C4-2B (cell line): Measurements from ENCODE around the gene SDHA.
"Not testable (repeated sequence)": the region's sequence is repeated elsewhere in the genome, so short reads cannot be mapped to it uniquely, and the experiment has no call there.

Experiments
- H3K27ac ChIP-seq: fragments of 450-650 bp; 2 replicates; pipeline ENCODE4 v1.5.1; 2017
- ZFX ChIP-seq: fragments of 450-650 bp; IDR thresholded peaks from 2 replicates; pipeline ENCODE4 v1.6.1; 2017
- TF ChIP-seq, protein P1 (sequence below): fragments of 450-650 bp; conservative IDR thresholded peaks from 2 replicates; pipeline ENCODE4 v1.5.1; 2017; ENCODE audit warnings: mild to moderate bottlenecking

Gene SDHA

GRCh38 chr5:219991-220390 lies 1.9 kb downstream of the SDHA start:
- TF ChIP-seq, protein P1, sequence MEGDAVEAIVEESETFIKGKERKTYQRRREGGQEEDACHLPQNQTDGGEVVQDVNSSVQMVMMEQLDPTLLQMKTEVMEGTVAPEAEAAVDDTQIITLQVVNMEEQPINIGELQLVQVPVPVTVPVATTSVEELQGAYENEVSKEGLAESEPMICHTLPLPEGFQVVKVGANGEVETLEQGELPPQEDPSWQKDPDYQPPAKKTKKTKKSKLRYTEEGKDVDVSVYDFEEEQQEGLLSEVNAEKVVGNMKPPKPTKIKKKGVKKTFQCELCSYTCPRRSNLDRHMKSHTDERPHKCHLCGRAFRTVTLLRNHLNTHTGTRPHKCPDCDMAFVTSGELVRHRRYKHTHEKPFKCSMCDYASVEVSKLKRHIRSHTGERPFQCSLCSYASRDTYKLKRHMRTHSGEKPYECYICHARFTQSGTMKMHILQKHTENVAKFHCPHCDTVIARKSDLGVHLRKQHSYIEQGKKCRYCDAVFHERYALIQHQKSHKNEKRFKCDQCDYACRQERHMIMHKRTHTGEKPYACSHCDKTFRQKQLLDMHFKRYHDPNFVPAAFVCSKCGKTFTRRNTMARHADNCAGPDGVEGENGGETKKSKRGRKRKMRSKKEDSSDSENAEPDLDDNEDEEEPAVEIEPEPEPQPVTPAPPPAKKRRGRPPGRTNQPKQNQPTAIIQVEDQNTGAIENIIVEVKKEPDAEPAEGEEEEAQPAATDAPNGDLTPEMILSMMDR, result no peak
- TF ChIP-seq ZFX, result no peak
- H3K27ac ChIP-seq, result no peak overlapping the region

DNA sequence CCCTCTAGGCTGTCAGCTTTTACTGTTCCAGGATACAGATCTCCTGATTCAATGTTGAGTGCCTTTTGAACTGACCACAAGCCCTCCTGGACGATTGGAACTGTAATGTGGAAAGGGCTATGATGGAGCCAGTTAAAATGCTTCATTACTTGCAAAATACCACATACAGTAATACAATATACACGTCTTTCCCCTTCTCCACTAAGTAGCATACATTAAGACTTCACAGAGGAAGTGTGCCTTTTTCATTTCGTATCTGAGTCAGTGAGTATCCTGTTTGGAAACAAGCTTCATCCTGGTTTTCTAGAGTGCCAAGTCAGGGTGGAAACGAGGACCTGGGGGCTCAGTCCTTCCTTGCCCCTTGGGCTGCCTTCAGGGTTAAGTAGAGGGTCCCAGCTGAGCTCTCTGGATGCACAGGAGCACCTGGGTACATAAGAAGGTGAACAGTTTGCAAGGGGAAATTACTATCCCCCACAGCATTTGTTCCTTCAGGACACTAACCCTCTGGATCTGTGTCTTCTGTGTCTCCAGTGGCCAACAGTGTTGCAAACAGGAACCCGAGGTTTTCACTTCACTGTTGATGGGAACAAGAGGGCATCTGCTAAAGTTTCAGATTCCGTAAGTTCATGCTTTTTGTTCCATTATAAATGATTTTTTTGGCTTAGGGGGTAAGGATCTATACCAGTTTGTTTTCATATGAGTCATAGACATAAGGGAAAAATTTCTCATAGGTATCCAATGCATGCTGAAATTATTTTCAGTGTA lies 5.0 kb downstream of the SDHA start:
- H3K27ac ChIP-seq, result not testable (repeated sequence)

GRCh38 chr5:223791-224190 lies 5.7 kb downstream of the SDHA start:
- no peak overlapping the region for H3K27ac ChIP-seq
- TF ChIP-seq, protein P1, result no peak
- no peak for TF ChIP-seq ZFX

DNA sequence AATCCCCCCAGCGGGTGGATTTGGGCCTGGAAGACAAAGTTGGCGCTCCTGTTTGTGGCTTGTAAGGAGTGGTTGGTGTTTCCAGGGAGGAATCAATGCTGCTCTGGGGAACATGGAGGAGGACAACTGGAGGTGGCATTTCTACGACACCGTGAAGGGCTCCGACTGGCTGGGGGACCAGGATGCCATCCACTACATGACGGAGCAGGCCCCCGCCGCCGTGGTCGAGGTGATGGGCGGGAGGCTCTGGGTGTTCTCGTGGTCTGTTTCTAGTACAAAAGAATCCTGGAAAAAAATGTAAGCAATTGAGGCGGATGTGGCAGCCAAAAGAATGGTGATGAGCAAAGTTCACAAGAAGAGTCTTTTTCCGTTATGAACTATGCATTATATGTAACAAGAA lies 7.2 kb downstream of the SDHA start:
- H3K27ac ChIP-seq, result no peak overlapping the region
- no peak for TF ChIP-seq ZFX
- TF ChIP-seq, protein P1, result no peak

DNA sequence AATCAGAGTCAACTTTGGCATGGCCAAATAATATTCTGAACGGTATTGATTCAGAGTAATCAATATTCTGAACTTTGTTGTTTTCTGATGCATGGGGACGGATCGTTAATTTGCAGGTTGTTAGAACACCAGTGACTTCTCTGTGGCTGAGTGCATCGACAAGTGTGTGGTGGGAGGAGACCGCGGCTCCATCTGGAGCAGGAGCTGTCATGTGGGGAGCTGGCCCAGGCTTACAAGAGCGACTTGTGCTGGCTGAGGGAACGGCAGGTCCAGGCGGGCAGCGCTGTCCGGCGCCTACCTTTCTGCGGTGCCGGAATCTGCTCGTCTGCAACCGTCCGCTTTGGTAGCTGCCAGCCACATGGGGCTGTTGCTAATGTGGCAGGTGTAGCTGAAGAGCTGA lies 9.3 kb downstream of the SDHA start:
- H3K27ac ChIP-seq, result not testable (repeated sequence)

DNA sequence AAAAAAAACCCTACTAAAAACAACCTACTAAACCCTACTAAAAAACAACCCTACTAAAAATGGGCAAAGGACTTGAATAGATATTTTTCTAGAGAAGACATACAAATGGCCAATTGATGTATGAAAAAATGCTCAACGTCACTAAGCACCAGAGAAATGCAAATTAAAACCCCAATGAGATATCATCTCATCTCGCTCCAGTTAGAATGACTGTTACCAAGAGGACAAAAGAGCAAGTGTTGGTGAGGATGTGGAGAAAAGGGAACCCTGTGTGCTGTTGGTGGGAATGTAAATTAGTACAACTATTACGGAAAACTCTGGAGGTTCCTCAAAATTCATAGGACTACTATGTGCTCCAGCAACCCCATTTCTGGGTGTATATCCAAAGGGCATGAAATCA lies 10.8 kb downstream of the SDHA start:
- no peak for TF ChIP-seq ZFX
- TF ChIP-seq, protein P1, result no peak

DNA sequence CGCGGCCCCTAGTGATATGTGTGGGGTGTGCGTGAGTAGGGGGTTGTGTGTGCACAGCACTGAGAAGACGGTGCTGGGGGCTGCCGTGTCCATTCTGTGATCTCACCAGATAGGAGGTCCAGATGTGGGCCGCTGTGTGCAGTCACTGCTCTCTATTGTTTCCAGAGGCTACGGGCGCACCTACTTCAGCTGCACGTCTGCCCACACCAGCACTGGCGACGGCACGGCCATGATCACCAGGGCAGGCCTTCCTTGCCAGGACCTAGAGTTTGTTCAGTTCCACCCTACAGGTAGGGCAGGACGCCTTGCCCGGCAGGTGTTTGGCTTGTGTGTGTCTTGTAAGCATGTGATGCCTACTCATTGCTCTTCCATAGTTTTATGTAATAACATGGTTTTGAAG lies 12.6 kb downstream of the SDHA start:
- H3K27ac ChIP-seq, result no peak overlapping the region
- no peak for TF ChIP-seq ZFX
- TF ChIP-seq, protein P1, result no peak

More for the DNA sequence above, 10.8 kb downstream of the SDHA start:
- H3K27ac ChIP-seq, result no peak overlapping the region

GRCh38 chr5:231661-232060 lies 13.5 kb downstream of the SDHA start:
- TF ChIP-seq, protein P1, result no peak
- no peak for TF ChIP-seq ZFX
- H3K27ac ChIP-seq, result no peak overlapping the region

GRCh38 chr5:233426-233825 lies 15.3 kb downstream of the SDHA start:
- not testable (repeated sequence) for H3K27ac ChIP-seq
